SK-N-SH treated with all-trans-retinoic acid at 6 μM for 48 hours (cell line): ENCODE data around the gene PANX2.

Experiments
- ARNTL ChIP-seq: fragments of 450-650 bp; formaldehyde crosslinking; IDR thresholded peaks from 2 replicates; pipeline ENCODE4 v1.5.0; 2020; ENCODE audit warnings: low read depth, mild to moderate bottlenecking, moderate library complexity, borderline replicate concordance
- CREB5 ChIP-seq: fragments of 250-450 bp; sonication (Bioruptor Pico); IDR thresholded peaks from 2 replicates; pipeline ENCODE4 v1.5.1; 2020; ENCODE audit warnings: low read depth, mild to moderate bottlenecking, moderate library complexity
- GLIS3 ChIP-seq: fragments of 250-450 bp; sonication (Bioruptor Pico); IDR thresholded peaks from 2 replicates; pipeline ENCODE4 v1.5.0; 2020; ENCODE audit warnings: mild to moderate bottlenecking, moderate library complexity
- ISL1 ChIP-seq: fragments of 250-450 bp; sonication (Bioruptor Pico); IDR thresholded peaks from 2 replicates; pipeline ENCODE4 v2.1.2; 2022; ENCODE audit warnings: mild to moderate bottlenecking, moderate library complexity
- OSR1 ChIP-seq: fragments of 250-450 bp; sonication (Bioruptor Pico); IDR thresholded peaks from 2 replicates; pipeline ENCODE4 v1.8.0; 2022; ENCODE audit warnings: moderate library complexity, mild to moderate bottlenecking, inconsistent platforms
- PATZ1 ChIP-seq: fragments of 250-450 bp; sonication (Bioruptor Pico); IDR thresholded peaks from 2 replicates; pipeline ENCODE4 v1.8.0; 2020; ENCODE audit warnings: mild to moderate bottlenecking, moderate library complexity, borderline replicate concordance
- PPARA ChIP-seq: fragments of 250-450 bp; sonication (Bioruptor Pico); IDR thresholded peaks from 2 replicates; pipeline ENCODE4 v1.5.0; 2020; ENCODE audit warnings: mild to moderate bottlenecking, borderline replicate concordance
- TOX ChIP-seq: fragments of 250-450 bp; sonication (Bioruptor Pico); IDR thresholded peaks from 2 replicates; pipeline ENCODE4 v1.8.0; 2021; ENCODE audit warnings: mild to moderate bottlenecking, moderate library complexity, borderline replicate concordance
- ZC3H10 ChIP-seq: fragments of 250-450 bp; sonication (Bioruptor Pico); IDR thresholded peaks from 2 replicates; pipeline ENCODE4 v1.5.1; 2021; ENCODE audit warnings: mild to moderate bottlenecking, moderate library complexity
- ZFP3 ChIP-seq: fragments of 250-450 bp; sonication (Bioruptor Pico); IDR thresholded peaks from 2 replicates; pipeline ENCODE4 v1.5.0; 2020; ENCODE audit warnings: mild to moderate bottlenecking, moderate library complexity
- TF ChIP-seq, protein P1 (sequence below): fragments of 250-450 bp; sonication (Bioruptor Pico); IDR thresholded peaks from 2 replicates; pipeline ENCODE4 v1.5.0; 2020; ENCODE audit warnings: mild to moderate bottlenecking, moderate library complexity

GRCh38 chr22:50174382-50175190 lies 4.1 kb downstream of the PANX2 start:
- TF ChIP-seq ZC3H10 (no peak), ARNTL (no peak), ISL1 (CRISPR knock-in tag) (no peak), ZFP3 (CRISPR knock-in tag) (no peak), TOX (CRISPR knock-in tag) (no peak), PPARA (no peak), CREB5 (no peak), OSR1 (no peak), PATZ1 (CRISPR knock-in tag) (no peak), GLIS3 (CRISPR knock-in tag) (no peak)
- TF ChIP-seq, protein P1, sequence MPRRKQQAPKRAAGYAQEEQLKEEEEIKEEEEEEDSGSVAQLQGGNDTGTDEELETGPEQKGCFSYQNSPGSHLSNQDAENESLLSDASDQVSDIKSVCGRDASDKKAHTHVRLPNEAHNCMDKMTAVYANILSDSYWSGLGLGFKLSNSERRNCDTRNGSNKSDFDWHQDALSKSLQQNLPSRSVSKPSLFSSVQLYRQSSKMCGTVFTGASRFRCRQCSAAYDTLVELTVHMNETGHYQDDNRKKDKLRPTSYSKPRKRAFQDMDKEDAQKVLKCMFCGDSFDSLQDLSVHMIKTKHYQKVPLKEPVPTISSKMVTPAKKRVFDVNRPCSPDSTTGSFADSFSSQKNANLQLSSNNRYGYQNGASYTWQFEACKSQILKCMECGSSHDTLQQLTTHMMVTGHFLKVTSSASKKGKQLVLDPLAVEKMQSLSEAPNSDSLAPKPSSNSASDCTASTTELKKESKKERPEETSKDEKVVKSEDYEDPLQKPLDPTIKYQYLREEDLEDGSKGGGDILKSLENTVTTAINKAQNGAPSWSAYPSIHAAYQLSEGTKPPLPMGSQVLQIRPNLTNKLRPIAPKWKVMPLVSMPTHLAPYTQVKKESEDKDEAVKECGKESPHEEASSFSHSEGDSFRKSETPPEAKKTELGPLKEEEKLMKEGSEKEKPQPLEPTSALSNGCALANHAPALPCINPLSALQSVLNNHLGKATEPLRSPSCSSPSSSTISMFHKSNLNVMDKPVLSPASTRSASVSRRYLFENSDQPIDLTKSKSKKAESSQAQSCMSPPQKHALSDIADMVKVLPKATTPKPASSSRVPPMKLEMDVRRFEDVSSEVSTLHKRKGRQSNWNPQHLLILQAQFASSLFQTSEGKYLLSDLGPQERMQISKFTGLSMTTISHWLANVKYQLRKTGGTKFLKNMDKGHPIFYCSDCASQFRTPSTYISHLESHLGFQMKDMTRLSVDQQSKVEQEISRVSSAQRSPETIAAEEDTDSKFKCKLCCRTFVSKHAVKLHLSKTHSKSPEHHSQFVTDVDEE (CRISPR knock-in tag) = no peak
